PFSK-1 (cell line): Measurements from ENCODE around the gene GALNT9.

Experiments used
- POLR2AphosphoS5 ChIP-seq: IDR thresholded peaks from 2 replicates; pipeline ENCODE4 v1.6.1; 2012; ENCODE audit warnings: low read depth, mild to moderate bottlenecking, control low read depth, low read length, moderate library complexity
- SIN3A ChIP-seq: IDR thresholded peaks from 2 replicates; pipeline ENCODE4 v1.6.1; 2012; ENCODE audit warnings: mild to moderate bottlenecking, low read length, moderate library complexity, borderline replicate concordance; ENCODE audit not compliant: insufficient read depth
- TAF1 ChIP-seq: IDR thresholded peaks from 2 replicates; pipeline ENCODE4 v1.6.1; 2012; ENCODE audit warnings: low read length, control low read depth, borderline replicate concordance; ENCODE audit not compliant: insufficient read depth
- TF ChIP-seq, protein P1 (sequence below), 2 experiments: IDR thresholded peaks; 2 replicates each; pipeline versions ENCODE4 v1.6.1 to v1.8.0; 2011 to 2012; ENCODE audit warnings: low read depth in 2 of 2, low read length in 2 of 2, control low read depth in 1 of 2, inconsistent platforms in 1 of 2, mild to moderate bottlenecking in 1 of 2, moderate library complexity in 1 of 2; ENCODE audit not compliant: insufficient read depth in 1 of 2

DNA sequence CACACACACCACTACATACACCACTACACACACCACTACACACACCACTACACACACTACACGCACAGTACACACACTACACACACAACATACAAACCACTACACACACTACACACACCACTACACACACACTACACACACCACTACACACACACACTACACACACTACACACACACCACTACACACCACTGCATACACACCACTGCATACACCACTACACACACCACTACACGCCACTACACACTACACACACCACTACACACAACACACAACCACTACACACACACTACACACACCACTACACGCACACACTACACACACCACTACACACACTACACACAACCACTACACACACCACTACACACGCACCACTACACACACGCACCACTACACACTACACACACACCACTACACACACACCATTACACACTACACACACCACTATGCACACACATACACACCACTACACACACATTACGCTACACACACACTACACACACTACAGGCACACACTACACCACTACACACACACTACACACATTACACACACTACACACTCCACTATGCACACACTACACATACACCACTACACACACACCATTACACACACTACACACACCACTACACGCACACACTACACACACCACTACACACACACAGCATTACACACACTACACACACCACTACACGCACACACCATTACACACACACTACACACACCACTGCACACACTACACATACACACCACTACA is 172.6 kb downstream of the GALNT9 start:
- TF ChIP-seq POLR2AphosphoS5 (no peak), TAF1 (no peak), SIN3A (no peak)
- TF ChIP-seq, protein P1, sequence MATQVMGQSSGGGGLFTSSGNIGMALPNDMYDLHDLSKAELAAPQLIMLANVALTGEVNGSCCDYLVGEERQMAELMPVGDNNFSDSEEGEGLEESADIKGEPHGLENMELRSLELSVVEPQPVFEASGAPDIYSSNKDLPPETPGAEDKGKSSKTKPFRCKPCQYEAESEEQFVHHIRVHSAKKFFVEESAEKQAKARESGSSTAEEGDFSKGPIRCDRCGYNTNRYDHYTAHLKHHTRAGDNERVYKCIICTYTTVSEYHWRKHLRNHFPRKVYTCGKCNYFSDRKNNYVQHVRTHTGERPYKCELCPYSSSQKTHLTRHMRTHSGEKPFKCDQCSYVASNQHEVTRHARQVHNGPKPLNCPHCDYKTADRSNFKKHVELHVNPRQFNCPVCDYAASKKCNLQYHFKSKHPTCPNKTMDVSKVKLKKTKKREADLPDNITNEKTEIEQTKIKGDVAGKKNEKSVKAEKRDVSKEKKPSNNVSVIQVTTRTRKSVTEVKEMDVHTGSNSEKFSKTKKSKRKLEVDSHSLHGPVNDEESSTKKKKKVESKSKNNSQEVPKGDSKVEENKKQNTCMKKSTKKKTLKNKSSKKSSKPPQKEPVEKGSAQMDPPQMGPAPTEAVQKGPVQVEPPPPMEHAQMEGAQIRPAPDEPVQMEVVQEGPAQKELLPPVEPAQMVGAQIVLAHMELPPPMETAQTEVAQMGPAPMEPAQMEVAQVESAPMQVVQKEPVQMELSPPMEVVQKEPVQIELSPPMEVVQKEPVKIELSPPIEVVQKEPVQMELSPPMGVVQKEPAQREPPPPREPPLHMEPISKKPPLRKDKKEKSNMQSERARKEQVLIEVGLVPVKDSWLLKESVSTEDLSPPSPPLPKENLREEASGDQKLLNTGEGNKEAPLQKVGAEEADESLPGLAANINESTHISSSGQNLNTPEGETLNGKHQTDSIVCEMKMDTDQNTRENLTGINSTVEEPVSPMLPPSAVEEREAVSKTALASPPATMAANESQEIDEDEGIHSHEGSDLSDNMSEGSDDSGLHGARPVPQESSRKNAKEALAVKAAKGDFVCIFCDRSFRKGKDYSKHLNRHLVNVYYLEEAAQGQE (IDR thresholded peaks at IDR 0.05; ENCODE audit: insufficient read depth in 1 of 2, low read depth in 2 of 2, low read length in 2 of 2) = no peak
